NCI-H2107 (cell line): Measurements from ENCODE around the gene MTURN.

Experiments used
- DNase-seq: peaks from one replicate; lab custom pipeline; 2025; lab: John Stamatoyannopoulos, UW

Gene MTURN

GRCh38 chr7:30209951-30210350, 75.2 kb downstream of the MTURN start:
- DNase-seq, result no peak
